ENCODE results near the gene KPTN. TPM values are rescaled to one million over a fixed set of nuclear protein-coding genes. Genes with fewer than 3 reads are reported as not detected.

The KPTN gene
- total RNA-seq, 1 donor from 2014 or later, result 16.3 TPM

- DNase-seq (ENCODE audit: low spot score), result no peak
Measured at GRCh38 chr19:47509170-47509847, 25.3 kb upstream of the KPTN start.

GRCh38 chr19:47508721-47509120 lies 24.7 kb upstream of the KPTN start:
- DNase-seq (ENCODE audit: low spot score), result no peak

GRCh38 chr19:47507924-47508553 lies 24.0 kb upstream of the KPTN start:
- no peak for DNase-seq (ENCODE audit: low spot score)

- DNase-seq (ENCODE audit: low spot score), result no peak
Measured at GRCh38 chr19:47507012-47507411, 23.0 kb upstream of the KPTN start.

GRCh38 chr19:47506459-47506858 lies 22.4 kb upstream of the KPTN start:
- no peak for DNase-seq (ENCODE audit: low spot score)

- DNase-seq (ENCODE audit: low spot score), result no peak
Measured at GRCh38 chr19:47505506-47505905, 21.5 kb upstream of the KPTN start.

GRCh38 chr19:47503826-47504150 lies 19.8 kb upstream of the KPTN start:
- no peak for DNase-seq (ENCODE audit: low spot score)

- DNase-seq (ENCODE audit: low spot score), result no peak
Measured at GRCh38 chr19:47503130-47503825, 19.3 kb upstream of the KPTN start.

GRCh38 chr19:47499863-47500830 lies 16.1 kb upstream of the KPTN start:
- DNase-seq (ENCODE audit: low spot score), result no peak

- no peak for DNase-seq (ENCODE audit: low spot score)
Measured at GRCh38 chr19:47499371-47499770, 15.4 kb upstream of the KPTN start.

- no peak for DNase-seq (ENCODE audit: low spot score)
Measured at GRCh38 chr19:47498561-47498960, 14.5 kb upstream of the KPTN start.

GRCh38 chr19:47497821-47498520 lies 14.0 kb upstream of the KPTN start:
- DNase-seq (ENCODE audit: low spot score), result no peak

GRCh38 chr19:47497050-47497766 lies 13.2 kb upstream of the KPTN start:
- DNase-seq (ENCODE audit: low spot score), result no peak

- no peak for DNase-seq (ENCODE audit: low spot score)
Measured at GRCh38 chr19:47495478-47496372, 11.7 kb upstream of the KPTN start.

GRCh38 chr19:47494729-47495128 lies 10.7 kb upstream of the KPTN start:
- no peak for DNase-seq (ENCODE audit: low spot score)

- DNase-seq (ENCODE audit: low spot score), result no peak
Measured at GRCh38 chr19:47494211-47494547, 10.2 kb upstream of the KPTN start.

GRCh38 chr19:47493378-47494210 lies 9.6 kb upstream of the KPTN start:
- no peak for DNase-seq (ENCODE audit: low spot score)

GRCh38 chr19:47492571-47493377 lies 8.8 kb upstream of the KPTN start:
- no peak for DNase-seq (ENCODE audit: low spot score)

All from mucosa of gallbladder (tissue), 1 donor.